ENCODE data around the gene ANKRD63.

The ANKRD63 gene

DNA sequence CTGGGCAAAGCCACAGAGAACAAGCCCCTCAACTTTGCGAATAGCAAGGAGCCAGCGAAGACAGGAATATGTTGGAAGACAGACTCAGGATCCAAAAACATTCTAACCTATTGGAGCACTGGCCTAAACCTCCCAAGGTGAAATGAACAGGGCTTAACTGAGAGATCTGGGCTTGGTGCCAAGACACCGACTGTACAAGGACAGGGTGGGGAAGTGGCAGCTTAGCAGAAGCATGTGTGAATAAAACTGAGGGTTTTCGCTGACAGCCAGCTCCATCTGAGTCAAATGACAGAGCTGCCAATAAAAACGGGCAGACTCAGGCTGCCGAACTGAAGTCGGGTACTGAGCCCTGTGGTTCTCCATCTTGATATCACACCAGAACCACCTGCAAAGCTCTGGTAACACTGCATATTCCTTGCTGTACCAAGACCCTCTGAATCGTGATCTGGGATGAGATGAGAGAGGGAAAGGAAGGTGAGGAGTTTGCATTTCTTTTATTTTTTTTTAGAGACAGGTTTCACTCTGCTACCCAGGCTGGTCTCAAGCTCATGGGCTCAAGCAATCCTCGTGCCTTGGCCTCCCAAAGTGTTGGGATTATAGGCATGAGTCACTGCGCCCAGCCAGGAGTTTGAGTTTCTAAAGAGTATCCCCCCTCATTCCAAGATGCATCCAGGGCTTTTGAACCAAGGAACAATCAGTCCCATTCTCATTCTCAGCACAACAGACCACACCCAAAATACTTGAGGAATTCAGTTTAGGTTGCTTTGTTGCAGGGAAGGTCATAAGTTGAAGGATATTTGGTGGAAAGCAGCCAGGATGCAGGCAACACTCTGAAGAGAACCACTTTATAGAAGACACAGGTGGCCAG is 30.9 kb upstream of the ANKRD63 start:
- 88 to 90% methylated on average over 10 of the region's 10 CpGs for WGBS, 2 experiments
- no peaks in the 10 kb centered on the region for H3K36me3 ChIP-seq (ENCODE audit: control insufficient read depth, insufficient read depth, low read length)
- H3K27ac ChIP-seq (ENCODE audit: insufficient read depth, low read depth, low read length, poor library complexity, severe bottlenecking) = no peak overlapping the region
- H3K27me3 ChIP-seq (ENCODE audit: control insufficient read depth, insufficient read depth, low read length, poor library complexity, severe bottlenecking) = peaks cover 8% of the 10 kb centered on the region
- H3K4me1 ChIP-seq (ENCODE audit: control insufficient read depth, insufficient read depth, low read length) = peaks cover 8% of the 10 kb centered on the region
- H3K4me3 ChIP-seq (ENCODE audit: insufficient read depth, low read depth, low read length) = no peak overlapping the region
- H3K9me3 ChIP-seq (ENCODE audit: control insufficient read depth, low read length) = no peaks in the 10 kb centered on the region

DNA sequence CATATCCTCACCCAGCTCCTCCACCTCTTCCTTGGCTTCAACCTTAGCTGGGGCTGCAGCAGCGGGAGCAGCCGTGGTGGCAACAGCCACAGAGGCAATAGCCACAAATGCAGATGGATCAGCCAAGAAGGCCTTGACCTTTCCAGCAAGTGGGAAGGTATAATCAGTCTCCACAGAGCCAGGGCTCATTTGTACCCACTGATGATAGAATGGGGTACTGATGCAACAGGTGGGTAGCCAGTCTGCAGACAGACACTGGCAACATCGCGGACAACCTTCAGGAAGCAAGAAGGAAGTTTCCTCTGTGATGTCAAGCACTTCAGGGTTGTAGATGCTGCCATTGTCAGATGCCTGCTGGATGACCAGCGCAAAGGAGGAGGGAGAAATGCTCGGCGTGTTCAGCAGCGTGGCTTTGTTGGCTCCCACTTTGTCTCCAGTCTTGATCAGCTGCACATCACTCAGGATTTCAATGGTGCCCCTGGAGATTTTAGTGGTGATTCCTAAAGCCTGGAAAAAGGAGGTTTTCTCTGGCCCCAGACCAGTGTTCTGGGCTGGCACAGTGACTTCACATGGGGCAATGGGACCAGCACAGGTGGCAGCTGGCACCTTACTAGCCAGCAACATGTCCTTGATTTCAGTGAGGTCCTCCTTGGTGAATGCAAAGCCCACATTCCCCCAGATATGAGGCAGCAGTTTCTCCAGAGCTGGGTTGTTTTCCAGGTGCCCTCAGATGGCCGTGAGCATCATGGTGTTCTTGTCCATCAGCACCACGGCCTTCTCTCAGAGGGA is 29.7 kb upstream of the ANKRD63 start:
- 90 to 94% methylated on average over 10 of the region's 10 CpGs for WGBS, 2 experiments
- H3K27me3 ChIP-seq (ENCODE audit: control insufficient read depth, insufficient read depth, low read length, poor library complexity, severe bottlenecking) = peaks cover 8% of the 10 kb centered on the region

GRCh38 chr15:40310993-40311392 is 28.1 kb upstream of the ANKRD63 start:
- Histone ChIP-seq H3K27ac (ENCODE audit: insufficient read depth, low read depth, low read length, poor library complexity, severe bottlenecking) (no peak overlapping the region), H3K36me3 (ENCODE audit: control insufficient read depth, insufficient read depth, low read length) (no peaks in the 10 kb centered on the region), H3K9me3 (ENCODE audit: control insufficient read depth, low read length) (no peaks in the 10 kb centered on the region), H3K27me3 (ENCODE audit: control insufficient read depth, insufficient read depth, low read length, poor library complexity, severe bottlenecking) (peaks cover 8% of the 10 kb centered on the region), H3K4me3 (ENCODE audit: insufficient read depth, low read depth, low read length) (no peak overlapping the region), H3K4me1 (ENCODE audit: control insufficient read depth, insufficient read depth, low read length) (peaks cover 15% of the 10 kb centered on the region)
- WGBS, 2 experiments = 70 to 71% methylated on average over 3 of the region's 3 CpGs

More for the DNA sequence above, 29.7 kb upstream of the ANKRD63 start:
- no peaks in the 10 kb centered on the region for H3K9me3 ChIP-seq (ENCODE audit: control insufficient read depth, low read length)
- no peak overlapping the region for H3K4me3 ChIP-seq (ENCODE audit: insufficient read depth, low read depth, low read length)
- H3K36me3 ChIP-seq (ENCODE audit: control insufficient read depth, insufficient read depth, low read length) = no peaks in the 10 kb centered on the region
- no peak overlapping the region for H3K27ac ChIP-seq (ENCODE audit: insufficient read depth, low read depth, low read length, poor library complexity, severe bottlenecking)
- peaks cover 10% of the 10 kb centered on the region for H3K4me1 ChIP-seq (ENCODE audit: control insufficient read depth, insufficient read depth, low read length)

GRCh38 chr15:40310001-40310959 is 27.4 kb upstream of the ANKRD63 start:
- WGBS, 2 experiments = 21 to 26% methylated on average over 4 of the region's 4 CpGs

GRCh38 chr15:40309344-40309862 is 26.5 kb upstream of the ANKRD63 start:
- Histone ChIP-seq H3K27me3 (ENCODE audit: control insufficient read depth, insufficient read depth, low read length, poor library complexity, severe bottlenecking) (peaks cover 8% of the 10 kb centered on the region), H3K9me3 (ENCODE audit: control insufficient read depth, low read length) (no peaks in the 10 kb centered on the region), H3K4me3 (ENCODE audit: insufficient read depth, low read depth, low read length) (no peak overlapping the region), H3K27ac (ENCODE audit: insufficient read depth, low read depth, low read length, poor library complexity, severe bottlenecking) (no peak overlapping the region), H3K4me1 (ENCODE audit: control insufficient read depth, insufficient read depth, low read length) (peaks cover 15% of the 10 kb centered on the region), H3K36me3 (ENCODE audit: control insufficient read depth, insufficient read depth, low read length) (no peaks in the 10 kb centered on the region)
- 75 to 79% methylated on average over 8 of the region's 8 CpGs for WGBS, 2 experiments

More at GRCh38 chr15:40310001-40310959, 27.4 kb upstream of the ANKRD63 start:
- Histone ChIP-seq H3K36me3 (ENCODE audit: control insufficient read depth, insufficient read depth, low read length) (no peaks in the 10 kb centered on the region), H3K27me3 (ENCODE audit: control insufficient read depth, insufficient read depth, low read length, poor library complexity, severe bottlenecking) (peaks cover 8% of the 10 kb centered on the region), H3K27ac (ENCODE audit: insufficient read depth, low read depth, low read length, poor library complexity, severe bottlenecking) (no peak overlapping the region), H3K4me3 (ENCODE audit: insufficient read depth, low read depth, low read length) (no peak overlapping the region), H3K9me3 (ENCODE audit: control insufficient read depth, low read length) (no peaks in the 10 kb centered on the region), H3K4me1 (ENCODE audit: control insufficient read depth, insufficient read depth, low read length) (peaks cover 15% of the 10 kb centered on the region)

DNA sequence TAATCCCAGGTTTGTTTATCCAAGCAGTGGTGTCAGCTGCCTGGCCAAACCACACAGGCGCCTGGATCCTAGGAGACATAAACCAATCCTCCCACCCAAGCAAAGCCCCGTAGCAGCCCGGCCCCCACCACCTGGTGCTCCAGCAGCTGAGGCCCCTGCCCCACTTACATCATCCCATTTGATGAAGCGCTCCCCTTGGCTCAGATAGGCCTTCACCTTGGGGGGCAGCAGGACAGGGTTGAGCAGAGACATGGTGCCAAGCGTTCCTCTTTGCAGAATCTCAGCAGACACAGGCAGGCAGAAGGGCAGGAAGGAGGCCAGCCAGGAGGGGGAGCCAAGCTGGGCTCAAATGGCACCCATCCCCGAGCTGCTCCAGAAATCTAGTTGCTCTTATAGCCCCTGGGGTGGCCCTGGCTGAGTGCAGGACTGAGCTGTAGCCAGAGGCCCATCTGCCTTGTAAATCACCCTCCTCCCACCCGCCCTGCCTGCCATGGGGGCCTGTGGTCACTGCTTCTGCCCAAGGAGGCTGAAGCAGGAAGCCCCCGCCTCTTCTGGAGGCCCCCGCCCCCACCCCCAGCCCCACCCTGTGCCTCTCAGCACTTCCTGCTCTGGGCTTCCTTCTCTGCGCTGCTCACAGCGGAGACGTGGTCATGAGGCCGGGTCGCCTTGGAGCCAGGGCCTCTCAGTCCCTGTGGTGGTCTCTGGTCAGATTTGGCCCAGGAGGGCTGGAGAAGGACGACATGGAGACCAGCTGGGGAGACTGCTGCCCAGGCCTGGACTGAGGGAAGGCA is 24.8 kb upstream of the ANKRD63 start, which contains the start of gene PLCB2:
PLCB2 (minus strand) TSS at position 515 of the 791 bp plus-strand sequence; CDS start at position 252, 263 bp downstream.
- Histone ChIP-seq H3K4me3 (ENCODE audit: insufficient read depth, low read depth, low read length) (no peak within 1 kb of the TSS), H3K27ac (ENCODE audit: insufficient read depth, low read depth, low read length, poor library complexity, severe bottlenecking) (no peak within 1 kb of the TSS)
- WGBS, 2 experiments = 63 to 67% methylated on average over 14 of the region's 15 CpGs

GRCh38 chr15:40306908-40307307 is 24.0 kb upstream of the ANKRD63 start:
- H3K27ac ChIP-seq (ENCODE audit: insufficient read depth, low read depth, low read length, poor library complexity, severe bottlenecking) = no peak overlapping the region

More for the DNA sequence above, 24.8 kb upstream of the ANKRD63 start, which contains the start of gene PLCB2:
- no peaks in the 10 kb centered on the region for H3K36me3 ChIP-seq (ENCODE audit: control insufficient read depth, insufficient read depth, low read length)
- H3K27me3 ChIP-seq (ENCODE audit: control insufficient read depth, insufficient read depth, low read length, poor library complexity, severe bottlenecking) = peaks cover 8% of the 10 kb centered on the region
- H3K4me1 ChIP-seq (ENCODE audit: control insufficient read depth, insufficient read depth, low read length) = peaks cover 15% of the 10 kb centered on the region
- H3K9me3 ChIP-seq (ENCODE audit: control insufficient read depth, low read length) = no peaks in the 10 kb centered on the region

GRCh38 chr15:40306371-40306770 is 23.5 kb upstream of the ANKRD63 start:
- H3K4me1 ChIP-seq (ENCODE audit: control insufficient read depth, insufficient read depth, low read length) = peaks cover 15% of the 10 kb centered on the region
- no peaks in the 10 kb centered on the region for H3K9me3 ChIP-seq (ENCODE audit: control insufficient read depth, low read length)
- H3K36me3 ChIP-seq (ENCODE audit: control insufficient read depth, insufficient read depth, low read length) = no peaks in the 10 kb centered on the region
- no peak overlapping the region for H3K4me3 ChIP-seq (ENCODE audit: insufficient read depth, low read depth, low read length)
- no peak overlapping the region for H3K27ac ChIP-seq (ENCODE audit: insufficient read depth, low read depth, low read length, poor library complexity, severe bottlenecking)
- WGBS, 2 experiments = 91 to 95% methylated on average over 5 of the region's 5 CpGs
- H3K27me3 ChIP-seq (ENCODE audit: control insufficient read depth, insufficient read depth, low read length, poor library complexity, severe bottlenecking) = peaks cover 4% of the 10 kb centered on the region

More at GRCh38 chr15:40306908-40307307, 24.0 kb upstream of the ANKRD63 start:
- Histone ChIP-seq H3K9me3 (ENCODE audit: control insufficient read depth, low read length) (no peaks in the 10 kb centered on the region), H3K27me3 (ENCODE audit: control insufficient read depth, insufficient read depth, low read length, poor library complexity, severe bottlenecking) (peaks cover 8% of the 10 kb centered on the region), H3K36me3 (ENCODE audit: control insufficient read depth, insufficient read depth, low read length) (no peaks in the 10 kb centered on the region), H3K4me3 (ENCODE audit: insufficient read depth, low read depth, low read length) (no peak overlapping the region), H3K4me1 (ENCODE audit: control insufficient read depth, insufficient read depth, low read length) (peaks cover 15% of the 10 kb centered on the region)
- WGBS, 2 experiments = 63 to 73% methylated on average over 7 of the region's 7 CpGs

- H3K27me3 ChIP-seq (ENCODE audit: control insufficient read depth, insufficient read depth, low read length, poor library complexity, severe bottlenecking) = no peaks in the 10 kb centered on the region
- no peaks in the 10 kb centered on the region for H3K36me3 ChIP-seq (ENCODE audit: control insufficient read depth, insufficient read depth, low read length)
- peaks cover 15% of the 10 kb centered on the region for H3K4me1 ChIP-seq (ENCODE audit: control insufficient read depth, insufficient read depth, low read length)
- peaks cover 2% of the 10 kb centered on the region for H3K9me3 ChIP-seq (ENCODE audit: control insufficient read depth, low read length)
- WGBS, 2 experiments = 91 to 92% methylated on average over 4 of the region's 4 CpGs
- no peak overlapping the region for H3K4me3 ChIP-seq (ENCODE audit: insufficient read depth, low read depth, low read length)
- H3K27ac ChIP-seq (ENCODE audit: insufficient read depth, low read depth, low read length, poor library complexity, severe bottlenecking) = no peak overlapping the region
Measured at GRCh38 chr15:40305281-40305680, 22.4 kb upstream of the ANKRD63 start.

Measured in ectodermal cell (in vitro differentiated cells).